OCI-LY7 (cell line): ENCODE measurements around the gene LPXN. TPM values are rescaled to one million over a fixed set of nuclear protein-coding genes. Genes with fewer than 3 reads are reported as not detected.

Experiments used
- BruUV-seq: library from RNA; stranded (reverse); fragments of 400-500 nt; replicated peaks from 2 replicates; lab custom pipeline; 2021; lab: Mats Ljungman, UMichigan
- CTCF ChIA-PET: fragments of 300-600 bp; sonication (Branson Sonifier 250); formaldehyde crosslinking; loops from one replicate; lab custom pipeline; 2022; ENCODE audit warnings: antibody characterized with exemption; ENCODE audit not compliant: unreplicated experiment; lab: Charles Lee
- POLR2A ChIA-PET: fragments of 300-600 bp; sonication (Branson Sonifier 250); formaldehyde crosslinking; loops from one replicate; lab custom pipeline; 2022; ENCODE audit warnings: antibody characterized with exemption; lab: Charles Lee
- DNase-seq: peaks from one replicate; pipeline ENCODE4 v3.0.0-alpha.2; 2015; ENCODE audit warnings: low spot score
- H2AFZ ChIP-seq: fragments of 200-600 bp; sonication (generic), shearing (Covaris generic); 2 replicates; pipeline ENCODE4 v1.6.1; 2014; ENCODE audit warnings: mild to moderate bottlenecking, antibody characterized with exemption, low read length, moderate library complexity
- H3K27ac ChIP-seq: fragments of 200-600 bp; sonication (generic); 2 replicates; pipeline ENCODE4 v1.5.1; 2014; ENCODE audit warnings: mixed run types, low read depth, mild to moderate bottlenecking, moderate library complexity, low read length, inconsistent platforms; ENCODE audit not compliant: poor library complexity, severe bottlenecking
- H3K36me3 ChIP-seq: fragments of 200-600 bp; sonication (generic); 2 replicates; pipeline ENCODE4 v1.6.1; 2014; ENCODE audit warnings: mild to moderate bottlenecking, antibody characterized with exemption, low read length, moderate library complexity, mixed read lengths; ENCODE audit not compliant: insufficient read depth
- H3K4me1 ChIP-seq: fragments of 200-600 bp; sonication (generic); 2 replicates; pipeline ENCODE4 v1.5.1; 2014; ENCODE audit warnings: mild to moderate bottlenecking, low read length; ENCODE audit not compliant: insufficient read depth, poor library complexity, severe bottlenecking
- H3K4me2 ChIP-seq: fragments of 200-600 bp; sonication (generic); 2 replicates; pipeline ENCODE4 v1.6.1; 2014; ENCODE audit warnings: mild to moderate bottlenecking, low read length
- H3K4me3 ChIP-seq: fragments of 200-600 bp; sonication (generic); 2 replicates; pipeline ENCODE4 v1.5.1; 2014; ENCODE audit warnings: mild to moderate bottlenecking, low read depth, low read length; ENCODE audit not compliant: poor library complexity, severe bottlenecking
- H3K79me2 ChIP-seq: fragments of 200-600 bp; sonication (generic); 2 replicates; pipeline ENCODE4 v1.6.1; 2016; ENCODE audit warnings: low read depth, mild to moderate bottlenecking, low read length, moderate library complexity, mixed read lengths; ENCODE audit not compliant: insufficient read depth
- H3K9me2 ChIP-seq: fragments of 200-600 bp; sonication (generic); 2 replicates; pipeline ENCODE4 v1.6.1; 2016; ENCODE audit warnings: mild to moderate bottlenecking, low read length, mixed read lengths; ENCODE audit not compliant: insufficient read depth
- H3K9me3 ChIP-seq: fragments of 200-600 bp; sonication (generic); 2 replicates; pipeline ENCODE4 v1.6.1; 2014; ENCODE audit warnings: mild to moderate bottlenecking, mixed run types, low read length, mixed read lengths
- H4K20me1 ChIP-seq: fragments of 200-600 bp; sonication (generic); 2 replicates; pipeline ENCODE4 v1.6.1; 2014; ENCODE audit warnings: mild to moderate bottlenecking, antibody characterized with exemption, low read length, moderate library complexity, mixed read lengths; ENCODE audit not compliant: insufficient read depth
- CTCF ChIP-seq: fragments of 200-600 bp; sonication (generic); conservative IDR thresholded peaks from 2 replicates; pipeline ENCODE4 v1.5.1; 2014; ENCODE audit warnings: mild to moderate bottlenecking, antibody characterized with exemption, low read length, moderate library complexity, mixed read lengths
- EZH2phosphoT487 ChIP-seq: fragments of 200-600 bp; sonication (generic); IDR thresholded peaks from 2 replicates; pipeline ENCODE4 v1.6.1; 2018; ENCODE audit warnings: low read depth, borderline replicate concordance, mild to moderate bottlenecking, mixed run types, antibody characterized with exemption, low read length, moderate library complexity, mixed read lengths
- intact Hi-C: fragments of 100-400 bp; cut with micrococcal nuclease; formaldehyde crosslinking; loops from one replicate; pipeline ENCODE4 v1.10.0; 2022; ENCODE audit not compliant: unreplicated experiment
- total RNA-seq, 2 experiments: library from RNA; depleted of rRNA in 1 of 2; stranded (reverse); fragments of >200 nt in 1 of 2; shearing (Covaris generic) in 1 of 2; gene quantifications; 2 replicates each; pipeline ENCODE4 v1.2.3, GENCODE V29; 2014 to 2022

Gene LPXN
- total RNA-seq, 2 experiments from 2014 or later, result 79.3 to 130 TPM

- H3K9me2 ChIP-seq, result no peaks in the 10 kb centered on the region
- CTCF ChIA-PET, result no interaction called here
Measured at GRCh38 chr11:58613228-58613627, 37.6 kb upstream of the LPXN start.

DNA sequence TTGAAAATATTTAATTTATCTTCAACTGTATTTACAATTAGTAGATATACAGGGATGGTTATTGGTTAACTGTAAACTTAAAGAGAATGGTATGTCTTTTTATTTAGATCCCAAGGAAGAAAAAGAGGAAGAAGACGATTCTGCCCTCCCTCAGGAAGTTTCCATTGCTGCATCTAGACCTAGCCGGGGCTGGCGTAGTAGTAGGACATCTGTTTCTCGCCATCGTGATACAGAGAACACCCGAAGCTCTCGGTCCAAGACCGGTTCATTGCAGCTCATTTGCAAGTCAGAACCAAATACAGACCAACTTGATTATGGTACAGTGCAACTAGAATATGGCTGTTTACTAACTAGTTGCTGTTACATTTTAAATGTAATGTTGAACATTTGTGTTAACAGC is 34.1 kb upstream of the LPXN start:
- TF ChIP-seq EZH2phosphoT487 (no peak), CTCF (no peak)
- Histone ChIP-seq H3K4me2 (no peak overlapping the region), H3K27ac (no peak overlapping the region), H3K36me3 (peaks cover 85% of the 10 kb centered on the region), H3K79me2 (peaks cover 55% of the 10 kb centered on the region), H3K4me1 (peaks cover 30% of the 10 kb centered on the region), H2AFZ (no peak overlapping the region), H3K9me3 (no peaks in the 10 kb centered on the region), H3K4me3 (no peak overlapping the region), H4K20me1 (0 out of 2 replicates have a peak, but pooled peaks cover 4% of the 10 kb centered on the region), H3K9me2 (no peaks in the 10 kb centered on the region)
- POLR2A ChIA-PET, result interaction anchor here (0.8 to 1.3 kb wide), 2 partner anchors 12 to 13 kb away, joined by 3 to 4 read pairs; no protein-coding TSS in a partner anchor
- BruUV-seq, result no TSS peak
- intact Hi-C loops, result no loop called here
- no peak for DNase-seq
- CTCF ChIA-PET, result no interaction called here

More at GRCh38 chr11:58613228-58613627, 37.6 kb upstream of the LPXN start:
- peaks cover 20% of the 10 kb centered on the region; the same call in 1 of the 2 replicates for H3K79me2 ChIP-seq
- no peaks in the 10 kb centered on the region for H3K9me3 ChIP-seq
- POLR2A ChIA-PET, result no interaction called here
- no peak for DNase-seq
- TF ChIP-seq EZH2phosphoT487 (no peak), CTCF (no peak)
- no peak overlapping the region for H3K4me3 ChIP-seq
- no peak overlapping the region for H3K27ac ChIP-seq
- H4K20me1 ChIP-seq, result 0 out of 2 replicates have a peak, but pooled peaks cover 4% of the 10 kb centered on the region
- peaks cover 95% of the 10 kb centered on the region for H3K36me3 ChIP-seq
- intact Hi-C loops, result no loop called here
- H3K4me2 ChIP-seq, result no peak overlapping the region
- no TSS peak for BruUV-seq
- H3K4me1 ChIP-seq, result peaks cover 4% of the 10 kb centered on the region
- H2AFZ ChIP-seq, result no peak overlapping the region

DNA sequence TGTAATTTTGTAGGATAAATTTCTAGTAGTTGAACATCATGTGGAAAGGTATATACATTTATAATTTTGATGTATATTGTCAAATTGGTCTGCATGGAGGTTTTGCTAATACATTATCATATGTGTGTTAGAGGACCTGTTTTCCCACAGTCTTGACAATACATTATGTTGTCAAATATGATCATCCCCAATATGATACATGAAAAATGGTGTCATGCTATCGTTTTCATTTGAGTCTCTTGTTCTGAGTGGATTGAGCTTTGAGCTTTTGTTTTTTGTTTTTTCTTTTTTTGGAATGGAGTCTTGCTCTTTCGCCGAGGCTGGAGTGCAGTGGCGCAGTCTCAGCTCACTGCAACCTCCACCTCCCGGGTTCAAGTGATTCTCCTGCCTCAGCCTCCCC is 32.7 kb upstream of the LPXN start:
- DNase-seq, result no peak
- peaks cover 85% of the 10 kb centered on the region for H3K36me3 ChIP-seq
- CTCF ChIA-PET, result no interaction called here
- no peak overlapping the region for H3K27ac ChIP-seq
- TF ChIP-seq EZH2phosphoT487, result no peak
- TF ChIP-seq CTCF, result no peak
- no TSS peak for BruUV-seq
- POLR2A ChIA-PET, result no interaction called here
- H4K20me1 ChIP-seq, result 0 out of 2 replicates have a peak, but pooled peaks cover 4% of the 10 kb centered on the region
- H3K9me3 ChIP-seq, result no peaks in the 10 kb centered on the region
- H2AFZ ChIP-seq, result no peak overlapping the region
- no peak overlapping the region for H3K4me3 ChIP-seq
- intact Hi-C loops, result no loop called here
- no peaks in the 10 kb centered on the region for H3K9me2 ChIP-seq
- peaks cover 26% of the 10 kb centered on the region for H3K4me1 ChIP-seq
- no peak overlapping the region for H3K4me2 ChIP-seq
- peaks cover 69% of the 10 kb centered on the region for H3K79me2 ChIP-seq
